Astrocyte (in vitro differentiated cells and primary cell): Measurements from ENCODE around the gene NTM.

Source experiments
- EZH2 ChIP-seq: IDR thresholded peaks from 2 replicates; pipeline ENCODE4 v1.6.1; 2012; ENCODE audit warnings: mild to moderate bottlenecking, low read length, inconsistent platforms; ENCODE audit not compliant: insufficient read depth
- TF ChIP-seq, protein P1 (sequence below): IDR thresholded peaks from 2 replicates; pipeline ENCODE4 v1.5.1; 2011; ENCODE audit warnings: low read depth, mild to moderate bottlenecking, inconsistent platforms, low read length, moderate library complexity; ENCODE audit not compliant: insufficient read depth

DNA sequence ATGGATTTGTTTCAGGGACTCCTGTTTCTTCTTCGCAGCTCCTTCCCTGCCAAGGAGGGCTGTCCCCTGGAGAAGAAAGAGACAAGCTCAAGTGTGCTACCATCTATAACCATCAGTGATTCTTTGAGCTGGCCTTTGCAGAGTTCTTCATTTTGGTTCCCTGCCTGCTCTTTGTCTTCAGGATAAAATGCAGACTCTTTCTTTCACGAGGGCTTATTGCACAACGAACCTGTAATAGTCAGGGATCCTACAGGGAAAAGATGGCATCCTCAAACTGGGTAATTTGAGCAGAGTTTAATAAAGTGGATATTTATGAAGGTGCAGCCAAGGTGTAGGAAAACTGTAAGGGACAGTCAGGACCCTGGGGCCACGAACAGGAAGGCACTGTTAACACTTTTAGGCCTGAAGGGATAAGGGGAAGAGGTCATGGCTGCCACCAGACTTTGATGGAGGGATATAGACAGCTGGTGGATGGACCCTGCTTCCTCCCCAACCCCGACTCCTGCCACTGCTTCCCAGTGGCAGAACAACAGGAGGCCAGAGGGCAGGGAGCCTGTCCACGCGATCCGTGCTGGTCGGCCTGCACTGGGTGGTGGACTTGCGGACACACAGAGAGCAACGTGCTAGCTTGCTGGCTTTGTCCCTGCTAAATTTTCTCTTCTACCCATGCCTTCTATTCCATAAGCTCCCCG lies 767.0 kb downstream of the NTM start:
- TF ChIP-seq, protein P1, sequence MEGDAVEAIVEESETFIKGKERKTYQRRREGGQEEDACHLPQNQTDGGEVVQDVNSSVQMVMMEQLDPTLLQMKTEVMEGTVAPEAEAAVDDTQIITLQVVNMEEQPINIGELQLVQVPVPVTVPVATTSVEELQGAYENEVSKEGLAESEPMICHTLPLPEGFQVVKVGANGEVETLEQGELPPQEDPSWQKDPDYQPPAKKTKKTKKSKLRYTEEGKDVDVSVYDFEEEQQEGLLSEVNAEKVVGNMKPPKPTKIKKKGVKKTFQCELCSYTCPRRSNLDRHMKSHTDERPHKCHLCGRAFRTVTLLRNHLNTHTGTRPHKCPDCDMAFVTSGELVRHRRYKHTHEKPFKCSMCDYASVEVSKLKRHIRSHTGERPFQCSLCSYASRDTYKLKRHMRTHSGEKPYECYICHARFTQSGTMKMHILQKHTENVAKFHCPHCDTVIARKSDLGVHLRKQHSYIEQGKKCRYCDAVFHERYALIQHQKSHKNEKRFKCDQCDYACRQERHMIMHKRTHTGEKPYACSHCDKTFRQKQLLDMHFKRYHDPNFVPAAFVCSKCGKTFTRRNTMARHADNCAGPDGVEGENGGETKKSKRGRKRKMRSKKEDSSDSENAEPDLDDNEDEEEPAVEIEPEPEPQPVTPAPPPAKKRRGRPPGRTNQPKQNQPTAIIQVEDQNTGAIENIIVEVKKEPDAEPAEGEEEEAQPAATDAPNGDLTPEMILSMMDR = no peak
- TF ChIP-seq EZH2 = no peak
